Measurements from ENCODE around the gene ANO6.

GRCh38 chr12:45170456-45171042 lies 45.3 kb upstream of the ANO6 start:
- TF ChIP-seq CTCF (conservative IDR thresholded peaks at IDR 0.05) (peak; percentile 92), EZH2 (IDR thresholded peaks at IDR 0.05; ENCODE audit: low read depth) (no peak)
